GM20000 (cell line): ENCODE measurements around the gene GPI.
"Not testable (repeated sequence)": the region's sequence is repeated elsewhere in the genome, so short reads cannot be mapped to it uniquely, and the experiment has no call there.

Experiments used
- DNase-seq: peaks from one replicate; pipeline ENCODE4 v3.0.0; 2012; ENCODE audit warnings: low spot score
- CTCF ChIP-seq: IDR thresholded peaks from 2 replicates; pipeline ENCODE4 v1.5.1; 2012; ENCODE audit warnings: mild to moderate bottlenecking, control low read depth; ENCODE audit errors: extremely low read depth, missing control alignments

GPI gene

GRCh38 chr19:34399886-34400285, 34.9 kb downstream of the GPI start:
- no peak for DNase-seq
- TF ChIP-seq CTCF: no peak

GRCh38 chr19:34400844-34401243, 35.8 kb downstream of the GPI start:
- DNase-seq: not testable (repeated sequence)

- DNase-seq: no peak
- no peak for TF ChIP-seq CTCF
Observed at GRCh38 chr19:34402074-34402600, 37.1 kb downstream of the GPI start.

GRCh38 chr19:34403784-34404108, 38.8 kb downstream of the GPI start:
- DNase-seq: no peak
- no peak for TF ChIP-seq CTCF

- DNase-seq: peak; percentile 94
- TF ChIP-seq CTCF: no peak
Observed at GRCh38 chr19:34404109-34404909, 39.3 kb downstream of the GPI start, which contains the start of gene PDCD2L. PDCD2L (plus strand) TSS chr19:34404399; CDS start chr19:34404431, 32 bp downstream.

GRCh38 chr19:34405892-34406660, 41.1 kb downstream of the GPI start:
- no peak for TF ChIP-seq CTCF
- no peak for DNase-seq

GRCh38 chr19:34408411-34408810, 43.4 kb downstream of the GPI start:
- TF ChIP-seq CTCF: no peak
- no peak for DNase-seq
